ENCODE data around the gene PEPD. TPM values are rescaled to one million over a fixed set of nuclear protein-coding genes. Genes with fewer than 3 reads are reported as not detected.
"Not testable (repeated sequence)": the region's sequence is repeated elsewhere in the genome, so short reads cannot be mapped to it uniquely, and the experiment has no call there.

The PEPD gene
- total RNA-seq, 1 donor from 2014 or later = 30.0 TPM

- TF ChIP-seq CTCF (IDR thresholded peaks at IDR 0.05; ENCODE audit: borderline replicate concordance) = no peak
- Histone ChIP-seq H3K27ac (replicated peaks) (no peak overlapping the region), H3K4me3 (no peak overlapping the region), H3K36me3 (peaks cover 43% of the 10 kb centered on the region), H3K9me3 (replicated peaks) (peaks cover 20% of the 10 kb centered on the region), H3K4me1 (peaks cover 11% of the 10 kb centered on the region), H3K27me3 (ENCODE audit: low read depth) (no peaks in the 10 kb centered on the region)
- DNase-seq = no peak
- intact Hi-C loops (cut with micrococcal nuclease) = no loop called here
These were observed 34.4 kb downstream of the PEPD start for GRCh38 chr19:33486936-33487811.

- intact Hi-C loops (cut with micrococcal nuclease) = no loop called here
- no peak overlapping the region for H3K4me3 ChIP-seq
- peaks cover 43% of the 10 kb centered on the region for H3K36me3 ChIP-seq
- H3K27me3 ChIP-seq (ENCODE audit: low read depth) = no peaks in the 10 kb centered on the region
- H3K4me1 ChIP-seq = peaks cover 11% of the 10 kb centered on the region
- no peak for TF ChIP-seq CTCF (IDR thresholded peaks at IDR 0.05; ENCODE audit: borderline replicate concordance)
- no peak for DNase-seq
- peaks cover 20% of the 10 kb centered on the region for H3K9me3 ChIP-seq (replicated peaks)
- H3K27ac ChIP-seq (replicated peaks) = no peak overlapping the region
These were observed 35.2 kb downstream of the PEPD start for GRCh38 chr19:33486407-33486806.

DNA sequence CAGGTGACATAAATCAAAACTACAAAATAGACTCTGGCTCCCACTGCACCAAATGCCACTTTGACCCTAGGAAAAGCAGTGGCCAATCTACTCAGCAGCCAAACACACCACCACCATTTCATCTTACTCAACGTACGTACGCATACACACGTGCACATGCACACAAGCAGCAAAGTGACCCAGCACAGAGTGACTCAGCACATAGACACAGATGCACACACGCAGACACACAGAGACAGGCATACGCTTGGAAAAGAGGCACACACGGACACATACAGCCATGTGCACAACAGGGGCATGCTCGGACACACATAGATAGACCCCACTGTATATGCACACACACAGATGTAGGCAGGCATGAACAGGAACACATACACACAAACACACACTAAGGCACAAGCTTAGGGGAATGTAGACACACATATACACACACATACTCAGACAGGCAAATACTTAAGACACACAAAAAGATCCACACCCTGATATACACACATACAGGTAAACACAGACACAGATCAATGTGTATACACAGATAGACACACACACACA lies 37.3 kb downstream of the PEPD start:
- Histone ChIP-seq H3K27me3 (ENCODE audit: low read depth) (no peaks in the 10 kb centered on the region), H3K27ac (replicated peaks) (no peak overlapping the region), H3K9me3 (replicated peaks) (peaks cover 25% of the 10 kb centered on the region), H3K4me1 (peaks cover 11% of the 10 kb centered on the region), H3K4me3 (no peak overlapping the region), H3K36me3 (peaks cover 51% of the 10 kb centered on the region)
- no peak for DNase-seq
- TF ChIP-seq CTCF (IDR thresholded peaks at IDR 0.05; ENCODE audit: borderline replicate concordance) = no peak
- intact Hi-C loops (cut with micrococcal nuclease) = no loop called here

GRCh38 chr19:33482476-33482875 lies 39.1 kb downstream of the PEPD start:
- peaks cover 48% of the 10 kb centered on the region for H3K36me3 ChIP-seq
- H3K9me3 ChIP-seq (replicated peaks) = peaks cover 32% of the 10 kb centered on the region
- intact Hi-C loops (cut with micrococcal nuclease) = no loop called here
- no peak for DNase-seq
- no peak overlapping the region for H3K4me3 ChIP-seq
- no peak overlapping the region for H3K27ac ChIP-seq (replicated peaks)
- no peaks in the 10 kb centered on the region for H3K27me3 ChIP-seq (ENCODE audit: low read depth)
- peaks cover 11% of the 10 kb centered on the region for H3K4me1 ChIP-seq
- TF ChIP-seq CTCF (IDR thresholded peaks at IDR 0.05; ENCODE audit: borderline replicate concordance) = no peak

DNA sequence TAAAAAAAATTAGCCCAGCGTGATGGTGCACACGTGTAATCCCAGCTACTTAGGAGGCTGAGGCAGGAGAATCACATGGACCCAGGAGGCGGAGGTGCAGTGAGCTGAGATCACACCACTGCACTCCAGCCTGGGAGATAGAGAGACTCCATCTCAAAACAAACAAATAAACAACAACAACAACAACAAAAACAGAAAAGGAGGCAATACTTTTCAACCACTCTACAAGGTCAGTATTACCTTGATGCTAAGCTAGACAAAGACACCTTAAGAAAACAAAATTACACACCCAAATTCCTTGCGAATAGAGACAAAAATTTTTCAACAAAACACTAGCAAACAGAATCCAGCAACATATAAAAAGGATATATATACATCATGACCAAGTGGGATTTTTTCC lies 39.7 kb downstream of the PEPD start:
- intact Hi-C loops (cut with micrococcal nuclease) = no loop called here
- peaks cover 32% of the 10 kb centered on the region for H3K9me3 ChIP-seq (replicated peaks)
- peaks cover 4% of the 10 kb centered on the region for H3K4me1 ChIP-seq
- no peak for TF ChIP-seq CTCF (IDR thresholded peaks at IDR 0.05; ENCODE audit: borderline replicate concordance)
- no peak overlapping the region for H3K4me3 ChIP-seq
- DNase-seq = no peak
- no peaks in the 10 kb centered on the region for H3K27me3 ChIP-seq (ENCODE audit: low read depth)
- H3K36me3 ChIP-seq = peaks cover 51% of the 10 kb centered on the region
- no peak overlapping the region for H3K27ac ChIP-seq (replicated peaks)

DNA sequence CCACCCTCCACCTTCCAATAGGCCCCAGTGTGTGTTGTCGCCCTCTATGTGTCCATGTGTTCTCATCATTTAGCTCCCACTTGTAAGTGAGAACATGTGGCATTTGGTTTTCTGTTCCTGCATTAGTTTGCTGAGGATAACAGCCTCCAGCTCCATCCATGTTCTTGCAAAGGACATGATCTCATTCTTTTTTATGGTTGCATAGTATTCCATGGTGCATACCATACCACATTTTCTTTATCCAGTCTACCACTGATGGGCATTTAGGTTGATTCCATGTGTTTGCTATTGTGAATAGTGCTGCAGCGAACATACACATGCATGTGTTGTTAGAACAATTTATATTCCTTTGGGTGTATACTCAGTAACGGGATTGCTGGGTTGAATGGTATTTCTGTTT lies 42.0 kb downstream of the PEPD start:
- Histone ChIP-seq H3K9me3 (replicated peaks) (peaks cover 32% of the 10 kb centered on the region), H3K36me3 (peaks cover 48% of the 10 kb centered on the region)
- H3K27me3 ChIP-seq (ENCODE audit: low read depth); H3K4me1 ChIP-seq; intact Hi-C loops (cut with micrococcal nuclease); H3K27ac ChIP-seq (replicated peaks); H3K4me3 ChIP-seq; DNase-seq: not testable (repeated sequence)

All from left ventricle myocardium inferior (tissue), 1 donor.